CD4-positive, alpha-beta T cell (primary cell): ENCODE results near the gene TOR2A. TPM values are rescaled to one million over a fixed set of nuclear protein-coding genes. Genes with fewer than 3 reads are reported as not detected.

Experiments used
- ATAC-seq: fragments of 200-7000 bp; cut with Tn5 transposase; one replicate; pipeline ENCODE4 v1.10.0; 2022; ENCODE audit warnings: mild to moderate bottlenecking; ENCODE audit not compliant: poor library complexity
- CTCF ChIA-PET: fragments of 350-600 bp; sonication (Branson Sonifier 250); formaldehyde crosslinking; loops from one replicate; lab custom pipeline; 2021; ENCODE audit warnings: antibody characterized with exemption, inconsistent platforms; lab: Charles Lee
- POLR2A ChIA-PET: fragments of 350-600 bp; sonication (Branson Sonifier 250); formaldehyde crosslinking; loops from one replicate; lab custom pipeline; 2021; ENCODE audit warnings: antibody characterized with exemption, inconsistent platforms; lab: Charles Lee
- DNase-seq, 14 experiments: peaks; one replicate each; pipeline ENCODE4 v3.0.0-alpha.2; 2013 to 2020; ENCODE audit warnings: mixed read lengths in 2 of 14
- H3K27ac ChIP-seq, 2 donors: one replicate each; pipeline versions ENCODE4 v1.5.1 to v1.7.0; 2013; ENCODE audit warnings: low read length in 2 of 2, low read depth in 1 of 2, mild to moderate bottlenecking in 1 of 2
- H3K27me3 ChIP-seq, 2 experiments: 1 replicate in 1 of 2; 2 replicates in 1 of 2; pipeline versions ENCODE4 v1.6.1 to v1.7.0; 2013; ENCODE audit warnings: low read length in 2 of 2, control low read depth in 1 of 2, mild to moderate bottlenecking in 1 of 2, moderate library complexity in 1 of 2; ENCODE audit not compliant: insufficient read depth in 2 of 2, control insufficient read depth in 1 of 2
- H3K36me3 ChIP-seq: one replicate; pipeline ENCODE4 v1.6.1; 2013; ENCODE audit warnings: low read length, control low read depth; ENCODE audit not compliant: insufficient read depth
- H3K4me1 ChIP-seq: one replicate; pipeline ENCODE4 v1.6.1; 2013; ENCODE audit warnings: low read length, control low read depth; ENCODE audit not compliant: insufficient read depth
- H3K4me3 ChIP-seq: one replicate; pipeline ENCODE4 v1.5.1; 2013; ENCODE audit warnings: mild to moderate bottlenecking, low read length, moderate library complexity
- H3K9me3 ChIP-seq, 2 experiments: 1 replicate in 1 of 2; 2 replicates in 1 of 2; pipeline versions ENCODE4 v1.6.1 to v1.7.0; 2013; ENCODE audit warnings: low read length in 2 of 2, mild to moderate bottlenecking in 2 of 2, control low read depth in 1 of 2, moderate library complexity in 1 of 2; ENCODE audit not compliant: control insufficient read depth in 1 of 2, insufficient read depth in 1 of 2
- H3K27ac Mint-ChIP-seq: one replicate; pipeline ENCODE4 v1.8.0; 2020; ENCODE audit warnings: mixed read lengths
- H3K27me3 Mint-ChIP-seq: one replicate; pipeline ENCODE4 v1.8.0; 2021; ENCODE audit warnings: mixed read lengths
- H3K36me3 Mint-ChIP-seq: one replicate; pipeline ENCODE4 v1.8.0; 2021; ENCODE audit warnings: low read depth, mixed read lengths
- H3K4me1 Mint-ChIP-seq: one replicate; pipeline ENCODE4 v1.8.0; 2021; ENCODE audit warnings: low read depth, mixed read lengths
- H3K4me3 Mint-ChIP-seq: one replicate; pipeline ENCODE4 v1.8.0; 2020; ENCODE audit warnings: mild to moderate bottlenecking, mixed read lengths
- H3K9me3 Mint-ChIP-seq: one replicate; pipeline ENCODE4 v1.8.0; 2020; ENCODE audit warnings: mixed read lengths
- CTCF ChIP-seq: fragments of 200-600 bp; IDR thresholded peaks from one replicate; pipeline ENCODE4 v1.8.0; 2022; ENCODE audit warnings: antibody characterized with exemption, mild to moderate bottlenecking
- intact Hi-C, 2 experiments: fragments of 100-400 bp; cut with DNase I in 1 of 2; cut with micrococcal nuclease in 1 of 2; formaldehyde crosslinking; loops; one replicate each; pipeline versions ENCODE4 v1.15.1 to v1.9.0; 2023 to 2025; cut with DNase I, micrococcal nuclease
- total RNA-seq, 174 experiments: library from RNA in 2 of 174; stranded (reverse) in 2 of 174; gene quantifications; one replicate each; pipeline ENCODE4 v1.2.3 and lab custom pipeline; 2021 to 2026

TOR2A gene
- total RNA-seq, 2 experiments from 2014 or later: 7.6 to 8.2 TPM

GRCh38 chr9:127708952-127709587 is 26.0 kb downstream of the TOR2A start:
- no peaks in the 10 kb centered on the region for H3K27me3 ChIP-seq

GRCh38 chr9:127707766-127708165 is 27.3 kb downstream of the TOR2A start:
- no peaks in the 10 kb centered on the region for H3K27me3 ChIP-seq
- no peaks in the 10 kb centered on the region for H3K36me3 ChIP-seq
- no peak overlapping the region for H3K4me3 Mint-ChIP-seq
- DNase-seq (peak in 10 of 14 experiments; percentile 15 to 77 (median 32)), ATAC-seq (peak; percentile 76)
- peaks cover 19% of the 10 kb centered on the region for H3K4me1 Mint-ChIP-seq
- POLR2A ChIA-PET: no interaction called here
- CTCF ChIA-PET: interaction anchor here (2.2 kb wide), 1 partner anchor 27 kb away, joined by 6 read pairs; the partner anchor contains the start of gene TOR2A
- no peak overlapping the region for H3K27ac Mint-ChIP-seq
- H3K27me3 Mint-ChIP-seq: no peaks in the 10 kb centered on the region
- intact Hi-C loops: loop anchor here in 1 of 2 experiments (5.0 kb wide), 1 partner anchor 85 kb away; no protein-coding TSS in a partner anchor
- H3K9me3 ChIP-seq: no peaks in the 10 kb centered on the region
- no peak for TF ChIP-seq CTCF
- H3K36me3 Mint-ChIP-seq: no peaks in the 10 kb centered on the region
- H3K4me1 ChIP-seq: peaks cover 29% of the 10 kb centered on the region
- no peak overlapping the region for H3K27ac ChIP-seq
- H3K9me3 Mint-ChIP-seq: no peaks in the 10 kb centered on the region
- H3K4me3 ChIP-seq: no peak overlapping the region

More at GRCh38 chr9:127708952-127709587, 26.0 kb downstream of the TOR2A start:
- Histone ChIP-seq H3K36me3 (no peaks in the 10 kb centered on the region), H3K4me1 (peaks cover 33% of the 10 kb centered on the region), H3K9me3 (no peaks in the 10 kb centered on the region), H3K4me3 (no peak overlapping the region), H3K27ac (no peak overlapping the region)
- no peak for DNase-seq
- no peaks in the 10 kb centered on the region for H3K27me3 Mint-ChIP-seq
- POLR2A ChIA-PET: interaction anchor here (0.6 kb wide), 1 partner anchor 94 kb away, joined by 3 read pairs; no protein-coding TSS in a partner anchor
- CTCF ChIA-PET: interaction anchor here (2.2 kb wide), 1 partner anchor 25 kb away, joined by 6 read pairs; the partner anchor contains the start of gene TOR2A
- ATAC-seq: no peak
- peaks cover 19% of the 10 kb centered on the region for H3K4me1 Mint-ChIP-seq
- no peak for TF ChIP-seq CTCF
- H3K36me3 Mint-ChIP-seq: no peaks in the 10 kb centered on the region
- H3K4me3 Mint-ChIP-seq: no peak overlapping the region
- intact Hi-C loops: loop anchor here in 1 of 2 experiments (5.0 kb wide), 1 partner anchor 87 kb away; no protein-coding TSS in a partner anchor
- no peaks in the 10 kb centered on the region for H3K9me3 Mint-ChIP-seq
- H3K27ac Mint-ChIP-seq: no peak overlapping the region

GRCh38 chr9:127706836-127707241 is 28.3 kb downstream of the TOR2A start, which contains the start of gene CFAP157:
CFAP157 (plus strand) TSS chr9:127706988; CDS start chr9:127707032, 44 bp downstream.
- Mint-ChIP-seq H3K4me1 (peaks cover 19% of the 10 kb centered on the region), H3K27me3 (no peaks in the 10 kb centered on the region), H3K9me3 (no peaks in the 10 kb centered on the region), H3K4me3 (no peak within 1 kb of the TSS), H3K27ac (no peak within 1 kb of the TSS), H3K36me3 (no peaks in the 10 kb centered on the region)
- intact Hi-C loops: loop anchor here in 1 of 2 experiments (5.0 kb wide), 1 partner anchor 85 kb away; no protein-coding TSS in a partner anchor
- ChIA-PET POLR2A (no interaction called here), CTCF (no interaction called here)
- H3K27me3 ChIP-seq: no peaks in the 10 kb centered on the region
- DNase-seq (peak in 1 of 14 experiments; percentile 26), ATAC-seq (no peak)
- H3K9me3 ChIP-seq: no peaks in the 10 kb centered on the region
- H3K4me1 ChIP-seq: peaks cover 28% of the 10 kb centered on the region
- no peak for TF ChIP-seq CTCF
- no peak within 1 kb of the TSS for H3K27ac ChIP-seq
- H3K4me3 ChIP-seq: no peak within 1 kb of the TSS
- H3K36me3 ChIP-seq: no peaks in the 10 kb centered on the region
